ENCODE measurements around the gene PLCL1.
A peak's percentile ranks its signal among the peaks of the same experiment; 100 is the strongest.

The PLCL1 gene

DNA sequence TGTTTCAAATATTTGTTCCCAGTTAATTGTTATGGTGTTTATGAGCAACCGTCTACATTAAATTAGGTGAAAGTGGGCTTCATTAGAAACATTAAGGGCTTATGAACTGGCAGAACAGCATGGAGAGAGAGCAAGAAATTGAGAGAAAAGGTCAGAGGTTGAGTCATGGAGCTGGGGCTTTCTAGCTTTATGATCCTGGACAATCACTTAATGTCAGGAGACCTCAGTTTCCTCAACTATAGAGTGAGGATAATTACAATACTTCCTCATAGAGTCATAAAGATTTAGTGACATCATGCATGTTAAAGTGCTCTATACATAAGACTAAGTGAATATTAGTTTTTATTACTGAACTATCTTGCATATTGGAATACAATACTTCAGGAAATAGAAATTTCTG, 83.9 kb downstream of the PLCL1 start:
- no peak for DNase-seq

- peak; percentile 21 for DNase-seq
Observed at GRCh38 chr2:197889041-197889440, 84.6 kb downstream of the PLCL1 start.

DNA sequence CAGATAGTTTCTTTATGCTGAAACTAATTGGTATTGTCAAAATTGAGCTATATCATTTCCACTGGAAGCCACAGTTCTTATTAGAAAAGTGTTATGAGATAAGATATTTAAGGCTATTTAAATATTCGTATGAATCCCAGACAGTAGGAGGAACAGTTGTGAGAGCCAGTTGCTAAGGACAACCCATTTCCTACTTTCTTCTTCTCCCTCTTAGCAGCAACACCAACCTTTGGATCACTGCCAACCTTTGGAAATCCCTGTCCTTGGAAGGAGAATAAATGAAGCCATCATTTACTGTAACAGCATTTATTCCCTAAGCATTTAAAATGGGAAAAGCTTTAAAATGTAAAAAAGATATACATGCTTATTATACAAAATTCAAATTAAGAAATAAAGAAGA, 85.8 kb downstream of the PLCL1 start:
- DNase-seq, result no peak

GRCh38 chr2:197891897-197892442, 87.6 kb downstream of the PLCL1 start:
- peak; percentile 37 for DNase-seq

- no peak for DNase-seq
Observed at GRCh38 chr2:197893403-197894177, 89.2 kb downstream of the PLCL1 start.

- DNase-seq, result no peak
Observed at GRCh38 chr2:197894751-197895274, 90.4 kb downstream of the PLCL1 start.

DNA sequence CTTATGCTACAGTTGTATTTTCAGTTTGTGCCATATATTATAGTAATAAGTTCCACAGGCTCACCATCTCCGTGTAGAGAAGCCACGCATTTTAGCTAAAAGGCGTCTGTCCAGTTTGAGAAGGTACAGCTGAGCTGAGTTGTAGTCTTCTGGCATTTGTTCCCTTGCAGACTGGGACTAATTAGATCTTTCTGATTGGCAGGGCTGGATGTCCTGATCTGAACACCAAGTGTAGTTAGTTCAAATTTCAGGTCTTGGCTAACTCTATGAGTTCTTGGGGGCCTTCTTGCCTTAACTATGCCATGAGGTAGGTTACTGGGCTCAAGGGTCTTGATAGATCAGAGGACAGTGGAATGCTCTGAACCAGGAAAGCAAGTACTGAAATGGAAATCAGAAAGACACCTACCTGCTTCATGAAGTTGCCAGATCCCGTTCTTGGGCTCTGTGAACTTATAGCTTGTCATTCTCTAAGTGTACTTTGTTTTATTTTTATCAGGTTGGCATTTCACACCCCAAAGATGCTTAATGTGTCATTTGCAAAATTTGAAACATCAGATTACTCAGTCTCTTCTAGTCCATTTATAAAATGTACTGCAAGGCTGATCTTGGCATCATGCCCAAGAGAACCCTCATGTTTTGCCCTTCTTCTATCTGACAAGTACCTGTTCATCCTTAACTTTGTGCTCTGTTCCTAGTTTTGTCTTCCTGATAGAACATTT, 93.7 kb downstream of the PLCL1 start:
- DNase-seq, result no peak

DNA sequence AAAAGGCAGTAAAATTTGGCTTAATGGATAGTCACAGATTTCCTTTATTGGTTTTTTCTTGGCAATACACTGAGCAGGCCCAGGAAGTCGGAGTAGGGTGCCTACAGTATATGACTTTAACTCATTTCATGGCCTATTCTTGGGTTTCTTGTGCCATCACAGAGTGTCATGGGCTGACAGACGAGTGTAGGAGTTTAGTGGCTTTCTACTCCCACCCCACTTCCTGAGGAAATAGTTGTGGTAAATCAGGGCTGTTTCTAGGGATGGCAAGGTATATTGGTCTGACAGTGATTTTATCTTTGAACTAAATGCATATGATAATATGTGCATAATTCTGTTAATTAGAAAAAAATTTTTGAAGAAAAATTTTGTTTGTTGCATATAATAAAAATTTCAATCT, 100.1 kb downstream of the PLCL1 start:
- peak; percentile 55 for DNase-seq

- no peak for DNase-seq
Observed at GRCh38 chr2:197908156-197908555, 103.8 kb downstream of the PLCL1 start.

DNA sequence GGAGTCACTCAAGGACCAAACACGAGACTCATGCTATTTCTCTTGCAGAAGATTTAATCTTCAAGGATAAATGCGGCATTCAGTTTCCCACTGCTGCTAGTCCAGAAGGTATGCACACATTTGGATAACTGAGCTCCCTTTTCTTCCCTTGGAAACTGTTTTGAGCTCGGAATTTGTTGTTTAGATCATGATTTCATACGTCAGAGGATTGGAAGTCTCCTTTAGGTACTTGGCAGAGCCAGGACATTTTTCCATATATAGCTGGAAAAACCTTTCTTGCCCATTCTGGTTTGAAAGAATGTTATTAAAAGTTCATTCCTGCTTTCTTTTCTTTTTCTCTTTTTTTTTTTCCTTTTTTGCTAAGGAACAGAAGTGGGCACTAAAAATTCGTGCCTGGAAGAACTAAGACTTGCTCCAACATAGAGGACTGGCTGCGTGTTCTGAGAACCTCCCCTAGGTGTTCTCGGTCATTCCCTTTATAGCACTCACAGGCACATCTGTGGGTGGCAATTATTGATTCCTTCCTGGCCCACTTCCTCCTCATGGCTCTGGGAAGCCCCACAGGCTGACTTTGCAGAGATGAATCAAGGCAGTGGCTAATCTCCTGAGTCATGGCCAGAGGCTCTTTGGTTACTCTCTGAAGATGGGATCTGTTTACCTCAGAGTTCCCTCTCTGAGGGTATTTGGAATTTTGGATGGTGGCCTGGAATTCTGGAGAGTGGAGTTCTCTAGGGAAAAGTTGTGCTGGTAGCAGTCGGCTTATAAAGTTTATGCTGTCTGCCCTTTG, 104.8 kb downstream of the PLCL1 start:
- DNase-seq, result no peak

DNA sequence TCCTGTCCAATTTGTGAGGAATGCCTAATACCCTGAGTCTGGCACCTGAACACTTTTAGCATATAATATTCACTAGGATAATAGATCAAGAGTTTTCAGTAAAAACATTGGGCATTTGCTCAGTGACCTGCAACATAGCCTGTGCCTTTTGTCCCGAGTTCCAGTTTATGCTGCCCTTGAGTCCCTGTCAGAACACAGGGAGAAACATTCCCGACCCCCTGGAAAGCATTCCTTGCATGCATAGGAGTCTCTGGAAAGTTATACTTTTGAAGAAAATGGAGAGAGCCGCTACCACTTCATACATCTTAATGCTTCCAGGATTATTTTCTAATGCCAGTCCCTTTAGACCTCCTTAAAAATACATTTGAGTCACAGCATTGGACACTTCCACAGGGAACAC, 107.3 kb downstream of the PLCL1 start:
- no peak for DNase-seq

- no peak for DNase-seq
Observed at GRCh38 chr2:197913084-197913483, 108.7 kb downstream of the PLCL1 start.

- DNase-seq, result no peak
Observed at GRCh38 chr2:197914778-197915177, 110.4 kb downstream of the PLCL1 start.

- DNase-seq, result no peak
Observed at GRCh38 chr2:197915548-197916265, 111.3 kb downstream of the PLCL1 start.

DNA sequence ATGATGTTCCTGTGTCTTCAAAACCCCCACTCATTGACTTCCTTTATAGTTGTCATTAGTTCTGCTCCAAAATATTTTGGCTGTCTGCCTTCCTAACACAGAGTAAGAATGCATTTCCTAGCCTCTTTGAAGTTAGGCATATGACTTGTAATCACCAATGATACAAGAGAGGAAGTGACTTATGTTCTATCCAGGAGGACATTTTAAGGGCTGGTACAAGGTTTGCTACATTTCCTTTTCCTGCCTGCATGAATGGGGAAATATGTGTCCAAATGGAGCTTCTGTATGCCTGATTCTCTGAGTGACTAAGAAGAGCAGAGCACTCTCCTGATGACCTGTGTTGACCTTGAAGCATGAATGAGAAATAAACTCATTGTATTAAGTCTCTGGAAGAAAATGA, 115.1 kb downstream of the PLCL1 start:
- no peak for DNase-seq

DNA sequence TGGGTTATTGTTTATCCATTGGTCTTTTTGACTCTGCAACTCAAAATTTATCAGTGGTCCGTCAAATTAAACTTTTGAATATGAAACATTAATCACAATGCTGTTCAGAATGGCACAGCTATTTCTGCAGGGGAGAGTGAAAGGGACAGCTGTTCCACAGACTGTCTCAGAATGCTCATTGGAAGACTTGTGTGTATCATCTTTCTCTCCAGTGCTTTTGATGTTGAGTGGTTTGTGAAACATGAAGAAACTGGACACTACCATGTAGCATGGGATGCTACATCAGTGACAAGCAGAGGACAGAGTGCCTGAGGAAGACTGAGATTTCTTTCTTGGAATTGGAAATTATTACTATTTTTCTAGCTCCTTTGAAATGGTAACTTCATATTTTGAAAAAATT, 115.7 kb downstream of the PLCL1 start:
- no peak for DNase-seq

DNA sequence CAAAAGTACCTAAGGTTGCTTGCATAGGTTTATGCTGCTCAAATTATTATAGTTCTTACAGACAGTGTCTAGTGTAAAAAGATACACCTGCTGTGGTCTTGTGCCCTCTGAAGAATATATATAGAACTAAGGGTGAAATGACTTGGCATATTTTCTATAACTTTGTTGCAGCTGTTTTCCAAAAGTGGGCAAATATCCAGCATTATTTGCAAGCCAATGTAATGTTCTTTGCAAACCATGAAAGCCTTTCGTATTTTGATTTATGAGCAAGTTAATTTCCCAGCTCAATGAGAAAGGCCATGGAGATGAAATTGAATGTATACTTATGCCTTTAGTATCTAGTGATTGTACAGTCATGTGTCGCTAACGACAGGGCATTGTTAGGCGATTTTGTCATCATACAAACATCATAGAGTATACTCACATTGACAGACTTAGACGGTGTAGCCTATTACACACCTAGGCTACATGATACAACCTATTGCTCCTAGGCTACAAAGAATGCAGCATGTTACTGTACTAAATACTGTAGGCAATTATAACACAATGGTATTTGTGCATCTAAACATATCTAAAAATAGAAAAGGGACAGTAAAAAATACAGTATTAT, 116.3 kb downstream of the PLCL1 start:
- DNase-seq, result no peak

DNA sequence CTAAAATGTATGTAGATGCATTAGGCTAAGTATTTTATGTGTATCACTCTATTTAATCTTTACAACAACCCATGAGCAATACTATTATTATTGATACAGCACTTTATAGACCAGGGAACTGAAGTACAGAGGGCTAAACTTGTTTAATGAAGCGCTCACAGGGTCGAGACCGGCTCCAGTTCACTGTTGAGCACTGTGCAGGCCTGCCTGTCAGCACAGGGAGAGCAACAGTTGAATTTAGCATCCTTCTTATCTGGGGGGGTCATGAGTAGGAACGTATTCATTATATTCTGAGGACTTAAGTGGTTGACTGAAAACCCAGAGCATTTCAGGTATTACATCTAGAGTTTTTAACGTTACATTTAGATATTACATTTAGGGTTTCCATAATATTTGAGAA, 120.1 kb downstream of the PLCL1 start:
- no peak for DNase-seq

GRCh38 chr2:197925204-197925603, 120.8 kb downstream of the PLCL1 start:
- no peak for DNase-seq

GRCh38 chr2:197925976-197926375, 121.6 kb downstream of the PLCL1 start:
- no peak for DNase-seq

DNA sequence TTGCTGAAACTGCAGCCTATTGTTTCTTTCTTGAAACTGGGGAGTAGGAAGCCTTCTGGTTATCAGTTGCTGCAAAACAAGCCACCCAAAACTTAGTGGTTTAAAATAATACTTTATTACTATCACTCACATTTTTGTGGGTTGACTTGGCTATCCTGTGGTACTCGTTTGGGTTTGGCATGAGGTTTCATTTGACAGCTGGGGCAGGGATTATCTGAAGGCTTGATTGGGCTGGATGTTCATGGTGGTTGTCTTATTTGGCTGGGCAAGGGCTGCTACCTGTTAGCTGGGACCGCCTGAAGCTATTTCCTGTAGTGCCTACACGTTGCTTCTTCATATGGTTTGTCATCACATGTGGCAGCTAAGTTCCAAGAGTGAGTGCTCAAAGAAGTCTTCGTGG, 122.3 kb downstream of the PLCL1 start:
- DNase-seq, result no peak

DNA sequence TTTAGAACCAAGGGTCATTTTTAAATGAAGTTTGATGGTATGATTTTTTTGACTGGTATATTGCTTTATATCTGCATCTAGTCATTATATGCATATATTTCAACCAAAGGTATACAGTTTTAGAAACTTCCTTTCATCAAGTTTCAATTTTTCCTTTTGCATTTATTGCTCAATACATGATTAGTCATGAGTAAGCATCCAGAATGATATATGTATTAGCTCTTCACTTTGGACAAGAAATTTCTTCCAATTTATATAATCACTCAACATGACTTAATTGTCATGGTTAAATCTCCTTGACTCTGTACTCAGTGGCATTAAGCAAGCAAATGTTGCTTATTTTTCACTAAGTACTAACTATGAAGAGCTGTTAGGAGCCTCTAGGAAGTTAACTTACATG, 123.6 kb downstream of the PLCL1 start:
- no peak for DNase-seq
